Bronchus fibroblast of lung (primary cell): ENCODE data around the gene ITGB3BP. TPM values are rescaled to one million over a fixed set of nuclear protein-coding genes. Genes with fewer than 3 reads are reported as not detected.

ENCODE experiments used
- total RNA-seq: library from RNA; depleted of rRNA; stranded (reverse); fragments of >200 nt; gene quantifications from 2 replicates; pipeline ENCODE4 v1.2.3, GENCODE V29; 2015

The ITGB3BP gene, protein sequence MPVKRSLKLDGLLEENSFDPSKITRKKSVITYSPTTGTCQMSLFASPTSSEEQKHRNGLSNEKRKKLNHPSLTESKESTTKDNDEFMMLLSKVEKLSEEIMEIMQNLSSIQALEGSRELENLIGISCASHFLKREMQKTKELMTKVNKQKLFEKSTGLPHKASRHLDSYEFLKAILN
- total RNA-seq, result 25.0 and 30.3 TPM in 2 replicates

DNA sequence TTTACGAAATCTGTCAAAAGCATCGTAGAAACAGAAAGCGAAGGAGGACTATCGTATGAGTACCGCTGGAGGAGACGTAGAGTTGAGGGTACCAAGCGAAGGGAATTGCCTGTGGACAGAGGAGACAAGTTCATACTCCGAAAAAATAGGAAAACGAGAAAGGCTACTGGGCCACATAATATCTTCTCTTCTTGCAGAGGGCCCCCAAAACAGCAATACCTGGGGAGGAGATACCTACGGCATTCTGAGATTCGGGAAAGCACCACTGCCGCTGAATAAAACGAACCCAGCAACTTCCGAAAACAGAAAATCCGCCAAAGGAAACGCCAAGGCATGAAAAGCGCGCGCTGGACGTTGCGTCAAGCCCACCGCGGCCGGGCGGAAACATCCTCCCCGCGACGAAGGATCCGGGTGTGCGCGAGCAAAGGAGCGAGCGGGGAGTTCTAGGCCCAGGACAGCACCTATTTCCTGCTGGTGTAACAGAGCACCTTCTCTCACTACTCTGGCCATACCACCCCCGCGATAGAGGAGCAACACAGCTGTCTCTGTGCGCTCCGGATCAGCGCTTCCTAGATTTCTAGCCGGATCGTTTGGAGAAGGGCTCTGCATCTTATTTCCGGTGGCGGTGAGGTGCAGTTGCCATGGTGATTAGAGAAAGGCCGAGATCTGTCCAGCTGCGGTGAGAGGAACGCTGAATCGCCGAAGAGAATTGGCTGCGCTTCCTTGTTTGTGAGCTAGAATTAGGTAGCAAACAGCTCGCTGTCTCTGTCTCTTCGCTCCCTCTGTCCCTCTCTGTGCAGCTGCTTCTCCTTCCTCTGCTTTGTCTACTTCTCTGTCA is at the start of gene ITGB3BP, which contains the start of gene EFCAB7:
ITGB3BP (minus strand) TSS at position 335 of the 838 bp plus-strand sequence; CDS start at position 243, 92 bp downstream.
EFCAB7 (plus strand) TSS at position 635 of the 838 bp plus-strand sequence. CDS start 2,048 bp downstream, outside the sequence.

Other genes with a start within 250 kb of the ITGB3BP start
- gene FOXD3, start 200.7 kb downstream of the ITGB3BP start, total RNA-seq, result not detected in 2 replicates
- gene ALG6, start 155.6 kb downstream of the ITGB3BP start, total RNA-seq, result 7.9 and 10.6 TPM in 2 replicates
- 4.0 and 5.7 TPM in 2 replicates for gene EFCAB7, start 300 bp upstream of the ITGB3BP start, total RNA-seq
- 53.2 and 54.0 TPM in 2 replicates for gene PGM1, start 70.2 kb upstream of the ITGB3BP start, total RNA-seq